ENCODE results near the gene ZNF609.

Gene ZNF609

GRCh38 chr15:64667736-64668161, 207.4 kb downstream of the ZNF609 start:
- peak; percentile 21 for FAIRE-seq

- no peak for FAIRE-seq
These were observed 213.5 kb downstream of the ZNF609 start for GRCh38 chr15:64673866-64674265.

- no peak for FAIRE-seq
These were observed 217.9 kb downstream of the ZNF609 start for GRCh38 chr15:64678126-64678819.

- FAIRE-seq = no peak
These were observed 219.7 kb downstream of the ZNF609 start for GRCh38 chr15:64680097-64680496.

- no peak for FAIRE-seq
These were observed 221.1 kb downstream of the ZNF609 start for GRCh38 chr15:64681424-64682024.

- FAIRE-seq = no peak
These were observed 221.9 kb downstream of the ZNF609 start for GRCh38 chr15:64682255-64682654.

GRCh38 chr15:64683378-64683777, 223.0 kb downstream of the ZNF609 start:
- no peak for FAIRE-seq

- no peak for FAIRE-seq
These were observed 225.0 kb downstream of the ZNF609 start for GRCh38 chr15:64685230-64685888.

GRCh38 chr15:64686130-64686735, 225.9 kb downstream of the ZNF609 start:
- FAIRE-seq = peak; percentile 88

- no peak for FAIRE-seq
These were observed 226.8 kb downstream of the ZNF609 start for GRCh38 chr15:64687172-64687571.

- no peak for FAIRE-seq
These were observed 227.3 kb downstream of the ZNF609 start for GRCh38 chr15:64687688-64688087.

GRCh38 chr15:64688770-64689169, 228.4 kb downstream of the ZNF609 start:
- FAIRE-seq = no peak

- no peak for FAIRE-seq
These were observed 229.6 kb downstream of the ZNF609 start for GRCh38 chr15:64690008-64690407.

GRCh38 chr15:64690578-64691296, 230.4 kb downstream of the ZNF609 start:
- no peak for FAIRE-seq

GRCh38 chr15:64691896-64692565, 231.7 kb downstream of the ZNF609 start:
- no peak for FAIRE-seq

- FAIRE-seq = no peak
These were observed 232.8 kb downstream of the ZNF609 start for GRCh38 chr15:64693134-64693533.

GRCh38 chr15:64694816-64695215, 234.4 kb downstream of the ZNF609 start:
- no peak for FAIRE-seq

- no peak for FAIRE-seq
These were observed 235.2 kb downstream of the ZNF609 start for GRCh38 chr15:64695561-64695992.

GRCh38 chr15:64696481-64696880, 236.1 kb downstream of the ZNF609 start:
- FAIRE-seq = no peak

GRCh38 chr15:64697911-64698369, 237.6 kb downstream of the ZNF609 start:
- FAIRE-seq = no peak

- no peak for FAIRE-seq
These were observed 238.4 kb downstream of the ZNF609 start for GRCh38 chr15:64698823-64699222.

- FAIRE-seq = no peak
These were observed 239.5 kb downstream of the ZNF609 start for GRCh38 chr15:64699751-64700388.

Data from endometrium (tissue), 2 donors.